H9 (cell line): ENCODE measurements around the gene SLC2A1. TPM values are rescaled to one million over a fixed set of nuclear protein-coding genes. Genes with fewer than 3 reads are reported as not detected.

Source experiments
- DNase-seq: peaks from one replicate; pipeline ENCODE4 v3.0.0-alpha.2; 2017
- H2AFZ ChIP-seq: one replicate; pipeline ENCODE4 v1.6.1; 2013; ENCODE audit warnings: mild to moderate bottlenecking, low read length, control low read depth, moderate library complexity
- H2AK5ac ChIP-seq: 2 replicates; pipeline ENCODE4 v1.6.1; 2013; ENCODE audit warnings: low read length, control low read depth, mixed read lengths; ENCODE audit not compliant: insufficient read length
- H2BK120ac ChIP-seq: one replicate; pipeline ENCODE4 v1.6.1; 2013; ENCODE audit warnings: low read depth, mild to moderate bottlenecking, low read length, control low read depth, inconsistent platforms; ENCODE audit not compliant: poor library complexity, severe bottlenecking
- H2BK12ac ChIP-seq: 2 replicates; pipeline ENCODE4 v1.6.1; 2013; ENCODE audit warnings: low read length, control low read depth, mixed read lengths, low read depth; ENCODE audit not compliant: insufficient read length
- H2BK15ac ChIP-seq: 2 replicates; pipeline ENCODE4 v1.6.1; 2013; ENCODE audit warnings: low read depth, low read length, control low read depth
- H2BK20ac ChIP-seq: one replicate; pipeline ENCODE4 v1.6.1; 2013; ENCODE audit warnings: low read depth, mild to moderate bottlenecking, low read length, control low read depth, inconsistent platforms; ENCODE audit not compliant: poor library complexity, severe bottlenecking
- H2BK5ac ChIP-seq: 2 replicates; pipeline ENCODE4 v1.6.1; 2013; ENCODE audit warnings: low read length, control low read depth, mixed read lengths; ENCODE audit not compliant: insufficient read length
- H3K14ac ChIP-seq: 2 replicates; pipeline ENCODE4 v1.6.1; 2013; ENCODE audit warnings: low read length, control low read depth; ENCODE audit not compliant: insufficient read depth
- H3K18ac ChIP-seq: 2 replicates; pipeline ENCODE4 v1.6.1; 2013; ENCODE audit warnings: low read depth, mild to moderate bottlenecking, mixed read lengths, low read length, control low read depth; ENCODE audit not compliant: insufficient read length
- H3K23ac ChIP-seq: 2 replicates; pipeline ENCODE4 v1.6.1; 2013; ENCODE audit warnings: low read length, control low read depth, mixed read lengths, low read depth; ENCODE audit not compliant: insufficient read length
- H3K23me2 ChIP-seq: 2 replicates; pipeline ENCODE4 v1.6.1; 2013; ENCODE audit warnings: low read depth, mild to moderate bottlenecking, mixed read lengths, low read length, control low read depth; ENCODE audit not compliant: insufficient read length, poor library complexity, severe bottlenecking
- H3K27ac ChIP-seq: 2 replicates; pipeline ENCODE4 v1.5.1; 2013; ENCODE audit warnings: low read length, control low read depth, mixed read lengths, low read depth; ENCODE audit not compliant: insufficient read length
- H3K27me3 ChIP-seq: 2 replicates; pipeline ENCODE4 v1.6.1; 2013; ENCODE audit warnings: low read length, control low read depth, inconsistent platforms; ENCODE audit not compliant: insufficient read depth
- H3K4ac ChIP-seq: 2 replicates; pipeline ENCODE4 v1.6.1; 2013; ENCODE audit warnings: low read depth, mild to moderate bottlenecking, control low read depth, inconsistent platforms, low read length, moderate library complexity
- H3K4me1 ChIP-seq: 2 replicates; pipeline ENCODE4 v1.6.1; 2013; ENCODE audit warnings: low read length, control low read depth, inconsistent platforms; ENCODE audit not compliant: insufficient read depth
- H3K4me2 ChIP-seq: 2 replicates; pipeline ENCODE4 v1.6.1; 2013; ENCODE audit warnings: low read length, control low read depth, mixed read lengths; ENCODE audit not compliant: insufficient read length, insufficient read depth
- H3K56ac ChIP-seq: 2 replicates; pipeline ENCODE4 v1.6.1; 2013; ENCODE audit warnings: low read depth, mild to moderate bottlenecking, mixed read lengths, low read length, control low read depth; ENCODE audit not compliant: insufficient read length
- H3K79me1 ChIP-seq: 2 replicates; pipeline ENCODE4 v1.6.1; 2013; ENCODE audit warnings: low read depth, mild to moderate bottlenecking, moderate library complexity, low read length, control low read depth, inconsistent platforms; ENCODE audit not compliant: insufficient read depth, poor library complexity, severe bottlenecking
- H3K79me2 ChIP-seq: 2 replicates; pipeline ENCODE4 v1.6.1; 2013; ENCODE audit warnings: low read length, control low read depth, inconsistent platforms; ENCODE audit not compliant: insufficient read depth
- H3K9ac ChIP-seq: 2 replicates; pipeline ENCODE4 v1.6.1; 2013; ENCODE audit warnings: low read length, control low read depth, mixed read lengths; ENCODE audit not compliant: insufficient read length; ENCODE audit errors: extremely low read depth
- H3K9me3 ChIP-seq: one replicate; pipeline ENCODE4 v1.6.1; 2013; ENCODE audit warnings: low read depth, low read length, inconsistent platforms; ENCODE audit not compliant: control insufficient read depth
- H3T11ph ChIP-seq: one replicate; pipeline ENCODE4 v1.6.1; 2013; ENCODE audit warnings: mild to moderate bottlenecking, low read length, control low read depth, inconsistent platforms
- H4K20me1 ChIP-seq: one replicate; pipeline ENCODE4 v1.6.1; 2013; ENCODE audit not compliant: control insufficient read depth, insufficient read length, insufficient read depth
- H4K5ac ChIP-seq: 2 replicates; pipeline ENCODE4 v1.6.1; 2013; ENCODE audit warnings: low read depth, mild to moderate bottlenecking, mixed read lengths, low read length, control low read depth; ENCODE audit not compliant: insufficient read length
- H4K8ac ChIP-seq: replicated peaks from 2 replicates; pipeline ENCODE4 v1.6.1; 2013; ENCODE audit warnings: low read length, control low read depth, mixed read lengths, low read depth; ENCODE audit not compliant: insufficient read length
- H4K91ac ChIP-seq: 2 replicates; pipeline ENCODE4 v1.6.1; 2013; ENCODE audit warnings: low read depth, mild to moderate bottlenecking, moderate library complexity, mixed read lengths, low read length, control low read depth; ENCODE audit not compliant: insufficient read length
- H3K27ac Mint-ChIP-seq, 3 experiments: 2 replicates in 2 of 3; 3 replicates in 1 of 3; pipeline ENCODE4 v1.8.0; 2020 to 2021; ENCODE audit warnings: mixed read lengths in 3 of 3, mild to moderate bottlenecking in 1 of 3, moderate library complexity in 1 of 3
- H3K27me3 Mint-ChIP-seq: 2 replicates; pipeline ENCODE4 v1.8.0; 2021; ENCODE audit warnings: low read depth, mild to moderate bottlenecking, moderate library complexity, mixed read lengths
- H3K36me3 Mint-ChIP-seq, 3 experiments: 2 replicates in 2 of 3; 3 replicates in 1 of 3; pipeline ENCODE4 v1.8.0; 2020 to 2021; ENCODE audit warnings: low read depth in 3 of 3, mixed read lengths in 3 of 3; ENCODE audit not compliant: insufficient read depth in 1 of 3
- H3K4me1 Mint-ChIP-seq, 2 experiments: 2 replicates each; pipeline ENCODE4 v1.8.0; 2020; ENCODE audit warnings: mixed read lengths in 2 of 2
- H3K4me3 Mint-ChIP-seq, 2 experiments: 2 replicates in 1 of 2; 3 replicates in 1 of 2; pipeline ENCODE4 v1.8.0; 2020 to 2021; ENCODE audit warnings: mild to moderate bottlenecking in 2 of 2, mixed read lengths in 2 of 2, moderate library complexity in 1 of 2
- H3K9me3 Mint-ChIP-seq, 2 experiments: 2 replicates in 1 of 2; 3 replicates in 1 of 2; pipeline ENCODE4 v1.8.0; 2020; ENCODE audit warnings: mild to moderate bottlenecking in 2 of 2, mixed read lengths in 2 of 2, moderate library complexity in 1 of 2
- CTCF ChIP-seq: fragments of 200-600 bp; sonication (generic); conservative IDR thresholded peaks from 3 replicates; pipeline ENCODE4 v1.8.0; 2021; ENCODE audit warnings: antibody characterized with exemption, mild to moderate bottlenecking
- WGBS: extraction: QIAGEN DNeasy Blood & Tissue Kit; methylation state at CpG from one replicate; pipeline ENCODE4 v1.1.7; 2013; ENCODE audit warnings: missing lambda C conversion rate, low lambda C conversion rate, mixed read lengths; ENCODE audit not compliant: insufficient read length; ENCODE audit errors: extremely low coverage; 5-methylcytosine and 5-hydroxymethylcytosine counted together
- total RNA-seq: library from RNA; stranded (reverse); gene quantifications from 2 replicates; pipeline ENCODE4 v1.2.1, GENCODE V29; 2021

SLC2A1 gene
- total RNA-seq, 1 experiment from 2014 or later = 186 TPM

- no peak overlapping the region for H3K56ac ChIP-seq
- Mint-ChIP-seq H3K4me1 (peaks cover 7 to 9% of the 10 kb centered on the region in 2 experiments; a peak in 3 of 4 replicates), H3K36me3 (no peaks in the 10 kb centered on the region), H3K9me3 (no peaks in the 10 kb centered on the region; a peak in 1 of 5 replicates), H3K27me3 (peaks cover 11% of the 10 kb centered on the region), H3K27ac (peak overlapping the region in 1 of 3 experiments; percentile 70; a peak in 1 of 7 replicates), H3K4me3 (no peak overlapping the region)
- H3T11ph ChIP-seq = no peak overlapping the region
- H3K27me3 ChIP-seq = no peaks in the 10 kb centered on the region
- H2BK120ac ChIP-seq = no peak overlapping the region
- no peak overlapping the region for H3K9ac ChIP-seq
- no peak overlapping the region for H3K4ac ChIP-seq
- WGBS = no CpG with 5 or more reads among the region's 4 CpGs
- H3K4me1 ChIP-seq = peaks cover 2% of the 10 kb centered on the region; the same call in 1 of the 2 replicates
- no peak for TF ChIP-seq CTCF
- no peak overlapping the region for H3K4me2 ChIP-seq
- H2AFZ ChIP-seq = no peak overlapping the region
- H2BK5ac ChIP-seq = no peak overlapping the region
- H4K91ac ChIP-seq = no peak overlapping the region
- no peaks in the 10 kb centered on the region for H3K79me1 ChIP-seq
- no peak overlapping the region for H3K18ac ChIP-seq
- no peak overlapping the region for H4K5ac ChIP-seq
- H2BK20ac ChIP-seq = no peak overlapping the region
- H3K9me3 ChIP-seq = no peaks in the 10 kb centered on the region
- no peak overlapping the region for H2AK5ac ChIP-seq
- H3K23ac ChIP-seq = no peak overlapping the region
- H4K8ac ChIP-seq = no peak overlapping the region
- no peaks in the 10 kb centered on the region for H3K79me2 ChIP-seq
- H2BK12ac ChIP-seq = no peak overlapping the region
- H2BK15ac ChIP-seq = no peak overlapping the region
- no peak for DNase-seq
- no peaks in the 10 kb centered on the region for H4K20me1 ChIP-seq
- no peaks in the 10 kb centered on the region for H3K23me2 ChIP-seq
- H3K27ac ChIP-seq = no peak overlapping the region
- no peak overlapping the region for H3K14ac ChIP-seq
Observed at GRCh38 chr1:42880384-42880783, 78.3 kb downstream of the SLC2A1 start.
